DOHH2 (cell line): ENCODE results near the gene CCDC154.
A peak's percentile ranks its signal among the peaks of the same experiment; 100 is the strongest.

Source experiments
- H3F3A ChIP-seq: fragments of 200-600 bp; sonication (generic), shearing (Covaris generic); 2 replicates; pipeline ENCODE4 v1.6.0; 2016; ENCODE audit warnings: antibody characterized with exemption, mild to moderate bottlenecking; ENCODE audit not compliant: control insufficient read depth, insufficient read depth
- H3K27ac ChIP-seq: fragments of 200-600 bp; sonication (generic); 2 replicates; pipeline ENCODE4 v1.5.1; 2014; ENCODE audit warnings: low read depth, mild to moderate bottlenecking, low read length, moderate library complexity
- H3K27me3 ChIP-seq: fragments of 200-600 bp; sonication (generic); 2 replicates; pipeline ENCODE4 v1.6.1; 2014; ENCODE audit warnings: mild to moderate bottlenecking, low read length, mixed read lengths; ENCODE audit not compliant: control insufficient read depth
- H3K36me3 ChIP-seq: fragments of 200-600 bp; sonication (generic); 2 replicates; pipeline ENCODE4 v1.6.1; 2014; ENCODE audit warnings: mild to moderate bottlenecking, low read length, moderate library complexity, mixed read lengths; ENCODE audit not compliant: control insufficient read depth
- H3K4me1 ChIP-seq: fragments of 200-600 bp; sonication (generic); 2 replicates; pipeline ENCODE4 v1.6.1; 2014; ENCODE audit warnings: mild to moderate bottlenecking, low read length, mixed read lengths; ENCODE audit not compliant: control insufficient read depth
- H3K4me2 ChIP-seq: fragments of 200-600 bp; sonication (generic); 2 replicates; pipeline ENCODE4 v1.6.0; 2014; ENCODE audit warnings: mild to moderate bottlenecking, low read length, moderate library complexity
- H3K4me3 ChIP-seq: fragments of 200-600 bp; sonication (generic); 2 replicates; pipeline ENCODE4 v1.5.1; 2014; ENCODE audit warnings: mild to moderate bottlenecking, low read length, mixed read lengths
- H3K79me2 ChIP-seq: fragments of 200-600 bp; sonication (generic); 2 replicates; pipeline ENCODE4 v1.6.1; 2014; ENCODE audit warnings: mild to moderate bottlenecking, low read length, mixed read lengths; ENCODE audit not compliant: control insufficient read depth
- H3K9me2 ChIP-seq: fragments of 200-600 bp; sonication (generic); replicated peaks from 2 replicates; pipeline ENCODE4 v1.6.1; 2014; ENCODE audit warnings: mild to moderate bottlenecking, low read length, mixed read lengths; ENCODE audit not compliant: control insufficient read depth
- H3K9me3 ChIP-seq: fragments of 200-600 bp; sonication (generic); 2 replicates; pipeline ENCODE4 v1.6.1; 2014; ENCODE audit warnings: antibody characterized with exemption, low read length, mixed read lengths; ENCODE audit not compliant: control insufficient read depth, insufficient read depth
- H4K20me1 ChIP-seq: fragments of 200-600 bp; sonication (generic); 2 replicates; pipeline ENCODE4 v1.6.0; 2014; ENCODE audit warnings: low read depth, mild to moderate bottlenecking, antibody characterized with exemption, low read length, moderate library complexity; ENCODE audit not compliant: control insufficient read depth, insufficient read depth
- CTCF ChIP-seq: fragments of 200-600 bp; sonication (generic); IDR thresholded peaks from one replicate; pipeline ENCODE4 v1.5.1; 2014; ENCODE audit warnings: antibody characterized with exemption, mild to moderate bottlenecking, low read depth, low read length; ENCODE audit not compliant: poor library complexity, severe bottlenecking
- EZH2phosphoT487 ChIP-seq: fragments of 200-600 bp; sonication (generic); IDR thresholded peaks from 2 replicates; pipeline ENCODE4 v1.6.1; 2017; ENCODE audit warnings: borderline replicate concordance, mild to moderate bottlenecking, antibody characterized with exemption, low read length, moderate library complexity, mixed read lengths

The CCDC154 gene

GRCh38 chr16:1443980-1444729 lies at the start of gene CCDC154:
CCDC154 (minus strand) TSS chr16:1444556; CDS start chr16:1444322, 234 bp downstream.
- no peaks in the 10 kb centered on the region for H3K4me1 ChIP-seq
- H3K4me3 ChIP-seq: no peak within 1 kb of the TSS
- no peaks in the 10 kb centered on the region for H4K20me1 ChIP-seq
- no peaks in the 10 kb centered on the region for H3K79me2 ChIP-seq
- no peak within 1 kb of the TSS for H3K27ac ChIP-seq
- H3K36me3 ChIP-seq: peaks cover 8% of the 10 kb centered on the region; the same call in 1 of the 2 replicates
- no peaks in the 10 kb centered on the region for H3K9me2 ChIP-seq
- no peaks in the 10 kb centered on the region for H3K9me3 ChIP-seq
- H3K4me2 ChIP-seq: no peak within 1 kb of the TSS
- H3K27me3 ChIP-seq: no peaks in the 10 kb centered on the region
- no peak for TF ChIP-seq EZH2phosphoT487
- no peak for TF ChIP-seq CTCF
- no peaks in the 10 kb centered on the region for H3F3A ChIP-seq

- Histone ChIP-seq H3K79me2 (peaks cover 49% of the 10 kb centered on the region), H3F3A (no peaks in the 10 kb centered on the region), H3K4me2 (peak overlapping the region; percentile 68), H3K36me3 (peaks cover 40% of the 10 kb centered on the region), H3K27me3 (no peaks in the 10 kb centered on the region), H3K4me1 (peaks cover 21% of the 10 kb centered on the region), H3K4me3 (peak overlapping the region; percentile 86), H4K20me1 (no peaks in the 10 kb centered on the region), H3K27ac (peak overlapping the region; percentile 49), H3K9me3 (no peaks in the 10 kb centered on the region), H3K9me2 (no peaks in the 10 kb centered on the region)
- TF ChIP-seq EZH2phosphoT487: no peak
- no peak for TF ChIP-seq CTCF
Measured at GRCh38 chr16:1493746-1494094, 49.4 kb upstream of the CCDC154 start.

GRCh38 chr16:1492923-1493745 lies 48.8 kb upstream of the CCDC154 start, which contains the start of gene TELO2:
TELO2 (plus strand) TSS chr16:1493360; CDS start chr16:1494282, 922 bp downstream.
- Histone ChIP-seq H3K4me1 (peaks cover 21% of the 10 kb centered on the region), H3K4me2 (peak within 1 kb of the TSS; percentile 68), H3F3A (no peaks in the 10 kb centered on the region), H3K36me3 (peaks cover 37% of the 10 kb centered on the region), H3K79me2 (peaks cover 49% of the 10 kb centered on the region), H3K9me3 (no peaks in the 10 kb centered on the region), H3K27me3 (no peaks in the 10 kb centered on the region), H3K9me2 (no peaks in the 10 kb centered on the region), H4K20me1 (no peaks in the 10 kb centered on the region), H3K4me3 (peak within 1 kb of the TSS; percentile 86), H3K27ac (peak within 1 kb of the TSS; percentile 49)
- TF ChIP-seq EZH2phosphoT487 (no peak), CTCF (no peak)
